ENCODE measurements around the gene CCDC81.

Gene CCDC81

GRCh38 chr11:86365546-86365945 is 9.1 kb upstream of the CCDC81 start:
- H3K9ac ChIP-seq (ENCODE audit: low read length in 5 of 5): no peak overlapping the region
- no peak overlapping the region for H3K4me3 ChIP-seq (ENCODE audit: low read depth in 1 of 5, low read length in 5 of 5)
- H3K27ac ChIP-seq (ENCODE audit: low read depth, low read length): no peak overlapping the region
- H3K36me3 ChIP-seq (ENCODE audit: control insufficient read depth in 5 of 5, insufficient read depth in 5 of 5, low read length in 5 of 5): no peaks in the 10 kb centered on the region
- H3K4me1 ChIP-seq (ENCODE audit: control insufficient read depth in 5 of 5, insufficient read depth in 5 of 5, low read length in 5 of 5): no peaks in the 10 kb centered on the region
- no peaks in the 10 kb centered on the region for H3K9me3 ChIP-seq (ENCODE audit: control insufficient read depth in 5 of 5, low read length in 5 of 5)
- H3K27me3 ChIP-seq (ENCODE audit: control insufficient read depth in 5 of 5, insufficient read depth in 4 of 5, low read length in 5 of 5): no peaks in the 10 kb centered on the region

GRCh38 chr11:86369668-86370067 is 5.0 kb upstream of the CCDC81 start:
- Histone ChIP-seq H3K9me3 (ENCODE audit: control insufficient read depth in 5 of 5, low read length in 5 of 5) (peaks cover 0 to 4% (median 0%) of the 10 kb centered on the region in 5 donors), H3K4me3 (ENCODE audit: low read depth in 1 of 5, low read length in 5 of 5) (no peak overlapping the region), H3K27me3 (ENCODE audit: control insufficient read depth in 5 of 5, insufficient read depth in 4 of 5, low read length in 5 of 5) (no peaks in the 10 kb centered on the region), H3K4me1 (ENCODE audit: control insufficient read depth in 5 of 5, insufficient read depth in 5 of 5, low read length in 5 of 5) (peaks cover 0 to 7% (median 5%) of the 10 kb centered on the region in 5 donors), H3K27ac (ENCODE audit: low read depth, low read length) (no peak overlapping the region), H3K9ac (ENCODE audit: low read length in 5 of 5) (no peak overlapping the region), H3K36me3 (ENCODE audit: control insufficient read depth in 5 of 5, insufficient read depth in 5 of 5, low read length in 5 of 5) (no peaks in the 10 kb centered on the region)

- no peak overlapping the region for H3K27ac ChIP-seq (ENCODE audit: low read depth, low read length)
- H3K4me1 ChIP-seq (ENCODE audit: control insufficient read depth in 5 of 5, insufficient read depth in 5 of 5, low read length in 5 of 5): peaks cover 0 to 8% (median 7%) of the 10 kb centered on the region in 5 donors
- no peaks in the 10 kb centered on the region for H3K36me3 ChIP-seq (ENCODE audit: control insufficient read depth in 5 of 5, insufficient read depth in 5 of 5, low read length in 5 of 5)
- H3K9me3 ChIP-seq (ENCODE audit: control insufficient read depth in 5 of 5, low read length in 5 of 5): peaks cover 0 to 4% (median 0%) of the 10 kb centered on the region in 5 donors
- H3K4me3 ChIP-seq (ENCODE audit: low read depth in 1 of 5, low read length in 5 of 5): no peak overlapping the region
- H3K9ac ChIP-seq (ENCODE audit: low read length in 5 of 5): no peak overlapping the region
- H3K27me3 ChIP-seq (ENCODE audit: control insufficient read depth in 5 of 5, insufficient read depth in 4 of 5, low read length in 5 of 5): no peaks in the 10 kb centered on the region
These were observed 4.5 kb upstream of the CCDC81 start for GRCh38 chr11:86370171-86370570.

- H3K4me3 ChIP-seq (ENCODE audit: low read depth in 1 of 5, low read length in 5 of 5): no peak overlapping the region
- no peaks in the 10 kb centered on the region for H3K36me3 ChIP-seq (ENCODE audit: control insufficient read depth in 5 of 5, insufficient read depth in 5 of 5, low read length in 5 of 5)
- H3K9ac ChIP-seq (ENCODE audit: low read length in 5 of 5): no peak overlapping the region
- H3K4me1 ChIP-seq (ENCODE audit: control insufficient read depth in 5 of 5, insufficient read depth in 5 of 5, low read length in 5 of 5): peaks cover 0 to 8% (median 7%) of the 10 kb centered on the region in 5 donors
- H3K9me3 ChIP-seq (ENCODE audit: control insufficient read depth in 5 of 5, low read length in 5 of 5): peaks cover 0 to 4% (median 0%) of the 10 kb centered on the region in 5 donors
- no peak overlapping the region for H3K27ac ChIP-seq (ENCODE audit: low read depth, low read length)
- H3K27me3 ChIP-seq (ENCODE audit: control insufficient read depth in 5 of 5, insufficient read depth in 4 of 5, low read length in 5 of 5): no peaks in the 10 kb centered on the region
These were observed 3.6 kb upstream of the CCDC81 start for GRCh38 chr11:86370922-86371594.

- no peak overlapping the region for H3K27ac ChIP-seq (ENCODE audit: low read depth, low read length)
- H3K4me3 ChIP-seq (ENCODE audit: low read depth in 1 of 5, low read length in 5 of 5): no peak overlapping the region
- no peaks in the 10 kb centered on the region for H3K36me3 ChIP-seq (ENCODE audit: control insufficient read depth in 5 of 5, insufficient read depth in 5 of 5, low read length in 5 of 5)
- H3K9me3 ChIP-seq (ENCODE audit: control insufficient read depth in 5 of 5, low read length in 5 of 5): peaks cover 0 to 4% (median 0%) of the 10 kb centered on the region in 5 donors
- H3K4me1 ChIP-seq (ENCODE audit: control insufficient read depth in 5 of 5, insufficient read depth in 5 of 5, low read length in 5 of 5): peaks cover 0 to 8% (median 7%) of the 10 kb centered on the region in 5 donors
- no peak overlapping the region for H3K9ac ChIP-seq (ENCODE audit: low read length in 5 of 5)
- no peaks in the 10 kb centered on the region for H3K27me3 ChIP-seq (ENCODE audit: control insufficient read depth in 5 of 5, insufficient read depth in 4 of 5, low read length in 5 of 5)
These were observed 2.6 kb upstream of the CCDC81 start for GRCh38 chr11:86372041-86372440.

GRCh38 chr11:86372586-86372985 is 2.1 kb upstream of the CCDC81 start:
- Histone ChIP-seq H3K9ac (ENCODE audit: low read length in 5 of 5) (no peak overlapping the region), H3K27ac (ENCODE audit: low read depth, low read length) (no peak overlapping the region), H3K27me3 (ENCODE audit: control insufficient read depth in 5 of 5, insufficient read depth in 4 of 5, low read length in 5 of 5) (no peaks in the 10 kb centered on the region), H3K36me3 (ENCODE audit: control insufficient read depth in 5 of 5, insufficient read depth in 5 of 5, low read length in 5 of 5) (no peaks in the 10 kb centered on the region), H3K4me1 (ENCODE audit: control insufficient read depth in 5 of 5, insufficient read depth in 5 of 5, low read length in 5 of 5) (peaks cover 0 to 8% (median 7%) of the 10 kb centered on the region in 5 donors), H3K4me3 (ENCODE audit: low read depth in 1 of 5, low read length in 5 of 5) (no peak overlapping the region), H3K9me3 (ENCODE audit: control insufficient read depth in 5 of 5, low read length in 5 of 5) (peaks cover 0 to 4% (median 0%) of the 10 kb centered on the region in 5 donors)

GRCh38 chr11:86374069-86374468 is 618 bp upstream of the CCDC81 start:
- Histone ChIP-seq H3K27me3 (ENCODE audit: control insufficient read depth in 5 of 5, insufficient read depth in 4 of 5, low read length in 5 of 5) (no peaks in the 10 kb centered on the region), H3K36me3 (ENCODE audit: control insufficient read depth in 5 of 5, insufficient read depth in 5 of 5, low read length in 5 of 5) (no peaks in the 10 kb centered on the region), H3K4me1 (ENCODE audit: control insufficient read depth in 5 of 5, insufficient read depth in 5 of 5, low read length in 5 of 5) (peaks cover 0 to 8% (median 7%) of the 10 kb centered on the region in 5 donors), H3K9ac (ENCODE audit: low read length in 5 of 5) (peak overlapping the region in 2 of 5 donors; percentile 10 to 44), H3K27ac (ENCODE audit: low read depth, low read length) (no peak overlapping the region), H3K9me3 (ENCODE audit: control insufficient read depth in 5 of 5, low read length in 5 of 5) (peaks cover 0 to 4% (median 0%) of the 10 kb centered on the region in 5 donors), H3K4me3 (ENCODE audit: low read depth in 1 of 5, low read length in 5 of 5) (peak overlapping the region; percentile 3 to 53 (median 41))

- Histone ChIP-seq H3K9me3 (ENCODE audit: control insufficient read depth in 5 of 5, low read length in 5 of 5) (peaks cover 0 to 2% (median 0%) of the 10 kb centered on the region in 5 donors), H3K27ac (ENCODE audit: low read depth, low read length) (no peak overlapping the region), H3K27me3 (ENCODE audit: control insufficient read depth in 5 of 5, insufficient read depth in 4 of 5, low read length in 5 of 5) (no peaks in the 10 kb centered on the region), H3K4me3 (ENCODE audit: low read depth in 1 of 5, low read length in 5 of 5) (no peak overlapping the region), H3K9ac (ENCODE audit: low read length in 5 of 5) (no peak overlapping the region), H3K36me3 (ENCODE audit: control insufficient read depth in 5 of 5, insufficient read depth in 5 of 5, low read length in 5 of 5) (no peaks in the 10 kb centered on the region), H3K4me1 (ENCODE audit: control insufficient read depth in 5 of 5, insufficient read depth in 5 of 5, low read length in 5 of 5) (peaks cover 0 to 8% (median 7%) of the 10 kb centered on the region in 5 donors)
These were observed 3.3 kb downstream of the CCDC81 start for GRCh38 chr11:86377972-86378371.

GRCh38 chr11:86380295-86381059 is 5.8 kb downstream of the CCDC81 start:
- Histone ChIP-seq H3K36me3 (ENCODE audit: control insufficient read depth in 5 of 5, insufficient read depth in 5 of 5, low read length in 5 of 5) (no peaks in the 10 kb centered on the region), H3K27me3 (ENCODE audit: control insufficient read depth in 5 of 5, insufficient read depth in 4 of 5, low read length in 5 of 5) (no peaks in the 10 kb centered on the region), H3K27ac (ENCODE audit: low read depth, low read length) (no peak overlapping the region), H3K9ac (ENCODE audit: low read length in 5 of 5) (no peak overlapping the region), H3K4me1 (ENCODE audit: control insufficient read depth in 5 of 5, insufficient read depth in 5 of 5, low read length in 5 of 5) (no peaks in the 10 kb centered on the region), H3K9me3 (ENCODE audit: control insufficient read depth in 5 of 5, low read length in 5 of 5) (peaks cover 0 to 2% (median 0%) of the 10 kb centered on the region in 5 donors), H3K4me3 (ENCODE audit: low read depth in 1 of 5, low read length in 5 of 5) (no peak overlapping the region)

Measured in subcutaneous abdominal adipose tissue (tissue), 5 donors.